ENCODE data around the gene ZNF205. TPM values are rescaled to one million over a fixed set of nuclear protein-coding genes. Genes with fewer than 3 reads are reported as not detected.

Gene ZNF205
- total and polyA plus RNA-seq, 2 of the 8 experiments (the other 6 are each of a cell fraction or from before 2014, with no cell fraction given) = 19.1 to 19.9 TPM

GRCh38 chr16:3135126-3135715, 22.8 kb downstream of the ZNF205 start:
- H2AFZ ChIP-seq (ENCODE audit: low read length) = peak overlapping the region; percentile 60
- peak overlapping the region; percentile 86 to 90 for H3K4me2 ChIP-seq (ENCODE audit: insufficient read depth in 1 of 2, low read depth in 2 of 2, low read length in 2 of 2)
- DNase-seq (ENCODE audit: low read depth in 1 of 2, low spot score in 2 of 2) = no peak
- ChIA-PET CTCF (ENCODE audit: partially characterized antibody) (interaction anchor here (0.6 to 17.4 kb wide), 10 partner anchors 8 to 1143 kb away, joined by 3 to 619 read pairs (median 6); partner anchors contain the start of genes ZNF205 and ZSCAN10), POLR2A (ENCODE audit: partially characterized antibody) (interaction anchor here (0.6 to 3.1 kb wide), 27 partner anchors 9 to 122 kb away, joined by 3 to 43 read pairs (median 4); partner anchors contain the start of genes CLDN9, TNFRSF12A and ZSCAN10)
- peaks cover 0 to 8% of the 10 kb centered on the region in 2 experiments for H4K20me1 ChIP-seq (replicated peaks in 1 of 2; ENCODE audit: control insufficient read depth in 1 of 2, insufficient read depth in 2 of 2, low read length in 2 of 2)
- H3K23ac ChIP-seq (ENCODE audit: insufficient read length) = no peak overlapping the region
- H3K36me3 ChIP-seq (ENCODE audit: control insufficient read depth in 2 of 4, insufficient read depth in 4 of 4, low read length in 3 of 4) = no peaks in the 10 kb centered on the region; a peak in 1 of 8 replicates
- H3K79me2 ChIP-seq (ENCODE audit: control insufficient read depth in 1 of 2, insufficient read depth in 2 of 2, low read length in 2 of 2) = peaks cover 7 to 19% of the 10 kb centered on the region in 2 experiments
- no peak overlapping the region for H2AK5ac ChIP-seq (ENCODE audit: low read depth, low read length)
- no peak for FAIRE-seq
- 1% methylated on average over 40 of the region's 43 CpGs; no CpG with 5 or more reads in 1 of the 2 experiments for WGBS, 2 experiments (ENCODE audit: extremely low coverage in 1 of 2, insufficient coverage in 1 of 2, insufficient read length in 1 of 2, insufficient replicate concordance in 2 of 2, low coverage in 1 of 2, low lambda C conversion rate in 2 of 2, missing lambda C conversion rate in 1 of 2)
- H2BK20ac ChIP-seq (ENCODE audit: low read length) = no peak overlapping the region
- H2BK12ac ChIP-seq (ENCODE audit: low read depth, low read length) = no peak overlapping the region
- no peak overlapping the region for H2BK120ac ChIP-seq (replicated peaks; ENCODE audit: low read depth, low read length)
- H2BK15ac ChIP-seq (ENCODE audit: low read length) = no peak overlapping the region
- H3K27ac ChIP-seq (ENCODE audit: low read depth, low read length) = peak overlapping the region; percentile 44; the same call in 1 of the 2 replicates
- 0 out of 7 replicates have a peak, but pooled peaks cover 0 to 2% (median 0%) of the 10 kb centered on the region in 4 experiments for H3K4me1 ChIP-seq (replicated peaks in 1 of 4; ENCODE audit: control insufficient read depth in 3 of 4, insufficient read depth in 4 of 4, low read length in 3 of 4)
- H3K9ac ChIP-seq (replicated peaks in 1 of 4; ENCODE audit: extremely low read depth in 1 of 4, low read depth in 3 of 4, low read length in 3 of 4) = peak overlapping the region; percentile 39 to 80 (median 76)
- H4K5ac ChIP-seq (ENCODE audit: insufficient read length, low read depth, low read length) = no peak overlapping the region
- no peak overlapping the region for H3K56ac ChIP-seq (replicated peaks; ENCODE audit: insufficient read length, low read depth, low read length)
- no peak overlapping the region; the same call in 1 of the 2 replicates for H4K8ac ChIP-seq (ENCODE audit: extremely low read depth, insufficient read depth, low read length)
- no peak overlapping the region for H3K4ac ChIP-seq (replicated peaks; ENCODE audit: insufficient read length, low read depth, low read length)
- peak overlapping the region; percentile 81 to 91 (median 88) for H3K4me3 ChIP-seq (ENCODE audit: extremely low read depth in 1 of 4, insufficient read depth in 2 of 4, low read depth in 3 of 4, low read length in 4 of 4)
- H3K79me1 ChIP-seq (ENCODE audit: low read depth, low read length) = no peaks in the 10 kb centered on the region; the same call in 1 of the 2 replicates
- peak overlapping the region; percentile 75 for H3K18ac ChIP-seq (ENCODE audit: extremely low read depth, low read length)
- no peak overlapping the region for H4K91ac ChIP-seq (replicated peaks; ENCODE audit: insufficient read length, low read length)
- H2BK5ac ChIP-seq (ENCODE audit: low read depth, low read length) = peak overlapping the region; percentile 71; the same call in 1 of the 2 replicates
- H3K9me3 ChIP-seq (ENCODE audit: insufficient read depth in 2 of 2, low read depth in 1 of 2, low read length in 1 of 2) = no peaks in the 10 kb centered on the region
- no peaks in the 10 kb centered on the region for H3K27me3 ChIP-seq (replicated peaks in 1 of 4; ENCODE audit: control insufficient read depth in 3 of 4, extremely low read depth in 1 of 4, insufficient read depth in 3 of 4, low read length in 3 of 4)
- no peak overlapping the region for H3K14ac ChIP-seq (ENCODE audit: insufficient read length)
- H3K23me2 ChIP-seq (ENCODE audit: low read depth, low read length) = peaks cover 7% of the 10 kb centered on the region
- TF ChIP-seq PHF8 (conservative IDR thresholded peaks at IDR 0.05; ENCODE audit: low read depth, low read length) = peak; percentile 55
- no peak for TF ChIP-seq HDAC2 (IDR thresholded peaks at IDR 0.05; ENCODE audit: borderline replicate concordance in 1 of 2, low read depth in 2 of 2, low read length in 2 of 2)
- TF ChIP-seq CTCF (IDR thresholded peaks at IDR 0.05; ENCODE audit: control extremely low read depth in 1 of 3, insufficient read depth in 1 of 3, low read depth in 1 of 3, low read length in 3 of 3) = no peak
- TF ChIP-seq RFX5 (IDR thresholded peaks at IDR 0.05; ENCODE audit: borderline replicate concordance, low read depth, low read length) = no peak
- TF ChIP-seq EZH2 (IDR thresholded peaks at IDR 0.05; ENCODE audit: low read depth, low read length, severe bottlenecking) = no peak
- TF ChIP-seq TEAD4 (IDR thresholded peaks at IDR 0.05; ENCODE audit: low read depth, low read length) = no peak
- TF ChIP-seq ASH2L (IDR thresholded peaks at IDR 0.05; ENCODE audit: low read length) = peak; percentile 23
- TF ChIP-seq KDM1A (IDR thresholded peaks at IDR 0.05; ENCODE audit: borderline replicate concordance, low read length) = no peak

Data from H1 (cell line).